GM13976 (cell line): ENCODE results near the gene CIRBP.
"Not testable (repeated sequence)": the region's sequence is repeated elsewhere in the genome, so short reads cannot be mapped to it uniquely, and the experiment has no call there.

Source experiments
- DNase-seq: peaks from one replicate; pipeline ENCODE4 v3.0.0; 2012; ENCODE audit warnings: low spot score
- in situ Hi-C: fragments of 300-500 bp; cut with MboI; formaldehyde crosslinking; loops from one replicate; pipeline ENCODE4 v1.12.0; 2022; ENCODE audit warnings: low sequenced_read_pairs, mixed read lengths, inconsistent platforms; ENCODE audit not compliant: unreplicated experiment
- TF ChIP-seq, protein P1 (sequence below): IDR thresholded peaks from 2 replicates; pipeline ENCODE4 v1.5.1; 2012; ENCODE audit warnings: borderline replicate concordance, mild to moderate bottlenecking; ENCODE audit not compliant: insufficient read depth; ENCODE audit errors: extremely low read depth, missing control alignments, control extremely low read depth

Gene CIRBP

DNA sequence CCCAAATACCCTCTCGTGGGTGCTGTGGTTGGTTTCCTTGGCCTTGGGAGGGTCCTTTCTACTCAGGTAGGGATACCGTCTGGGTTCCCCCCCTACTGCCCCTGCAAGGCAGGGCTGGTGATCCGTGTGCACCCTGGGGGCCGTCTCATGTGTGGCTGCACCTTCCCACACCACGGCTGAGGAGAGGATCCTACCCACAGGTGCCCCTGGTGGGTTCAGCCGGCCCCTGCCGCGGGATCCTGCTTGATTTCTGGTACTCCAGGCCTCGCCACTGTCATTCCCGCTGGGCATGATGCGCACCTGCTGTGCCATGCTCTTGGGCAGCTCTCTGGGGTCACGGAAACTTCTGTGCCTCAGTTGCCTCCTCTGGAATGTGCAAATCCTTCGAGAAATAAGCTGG, 47.3 kb downstream of the CIRBP start:
- in situ Hi-C loops: no loop called here
- no peak for DNase-seq
- TF ChIP-seq, protein P1, sequence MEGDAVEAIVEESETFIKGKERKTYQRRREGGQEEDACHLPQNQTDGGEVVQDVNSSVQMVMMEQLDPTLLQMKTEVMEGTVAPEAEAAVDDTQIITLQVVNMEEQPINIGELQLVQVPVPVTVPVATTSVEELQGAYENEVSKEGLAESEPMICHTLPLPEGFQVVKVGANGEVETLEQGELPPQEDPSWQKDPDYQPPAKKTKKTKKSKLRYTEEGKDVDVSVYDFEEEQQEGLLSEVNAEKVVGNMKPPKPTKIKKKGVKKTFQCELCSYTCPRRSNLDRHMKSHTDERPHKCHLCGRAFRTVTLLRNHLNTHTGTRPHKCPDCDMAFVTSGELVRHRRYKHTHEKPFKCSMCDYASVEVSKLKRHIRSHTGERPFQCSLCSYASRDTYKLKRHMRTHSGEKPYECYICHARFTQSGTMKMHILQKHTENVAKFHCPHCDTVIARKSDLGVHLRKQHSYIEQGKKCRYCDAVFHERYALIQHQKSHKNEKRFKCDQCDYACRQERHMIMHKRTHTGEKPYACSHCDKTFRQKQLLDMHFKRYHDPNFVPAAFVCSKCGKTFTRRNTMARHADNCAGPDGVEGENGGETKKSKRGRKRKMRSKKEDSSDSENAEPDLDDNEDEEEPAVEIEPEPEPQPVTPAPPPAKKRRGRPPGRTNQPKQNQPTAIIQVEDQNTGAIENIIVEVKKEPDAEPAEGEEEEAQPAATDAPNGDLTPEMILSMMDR: no peak

GRCh38 chr19:1317274-1318003, 48.3 kb downstream of the CIRBP start:
- TF ChIP-seq, protein P1: no peak
- in situ Hi-C loops: no loop called here
- DNase-seq: no peak

DNA sequence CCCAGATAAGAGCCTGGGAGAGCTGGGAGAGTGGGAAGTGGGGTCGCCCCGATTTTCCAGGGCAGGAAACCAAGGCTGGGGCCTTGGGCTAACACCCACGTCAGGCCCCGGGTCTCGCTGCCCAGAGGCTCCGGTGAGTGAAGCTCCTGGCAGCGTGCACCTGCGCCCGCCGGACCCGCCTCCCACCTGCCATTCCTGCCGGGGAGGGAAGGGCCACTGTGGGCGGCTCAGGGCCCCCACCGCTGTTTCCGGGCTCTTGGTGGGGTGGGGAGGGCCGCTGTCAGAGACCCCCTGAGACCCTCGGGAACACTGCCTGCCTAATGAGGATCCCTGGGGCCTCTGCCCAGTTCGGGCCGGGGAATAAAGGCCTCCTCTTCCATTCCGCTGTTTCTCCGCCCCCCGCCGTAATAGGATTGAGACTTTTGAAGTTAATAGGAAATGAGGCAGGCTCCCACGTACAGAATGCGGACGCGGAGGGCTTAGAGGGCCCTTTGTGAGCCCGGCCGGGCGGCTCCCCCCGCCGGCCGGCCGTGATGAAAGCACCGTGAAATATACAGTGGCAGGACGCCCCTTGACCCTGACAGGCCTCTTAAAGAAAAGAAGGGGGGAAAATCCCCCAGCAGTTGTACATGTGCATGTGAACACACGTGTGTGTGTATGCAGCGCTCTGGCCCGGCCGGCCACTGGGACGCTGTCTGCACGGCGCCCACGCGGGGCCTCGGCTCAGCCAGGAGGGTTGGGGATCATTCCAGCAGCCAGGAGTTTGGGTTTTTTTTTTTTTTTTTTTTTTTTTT, 49.7 kb downstream of the CIRBP start:
- TF ChIP-seq, protein P1: no peak
- in situ Hi-C loops: no loop called here
- no peak for DNase-seq

GRCh38 chr19:1320282-1320650, 51.1 kb downstream of the CIRBP start:
- in situ Hi-C loops, DNase-seq: not testable (repeated sequence)

DNA sequence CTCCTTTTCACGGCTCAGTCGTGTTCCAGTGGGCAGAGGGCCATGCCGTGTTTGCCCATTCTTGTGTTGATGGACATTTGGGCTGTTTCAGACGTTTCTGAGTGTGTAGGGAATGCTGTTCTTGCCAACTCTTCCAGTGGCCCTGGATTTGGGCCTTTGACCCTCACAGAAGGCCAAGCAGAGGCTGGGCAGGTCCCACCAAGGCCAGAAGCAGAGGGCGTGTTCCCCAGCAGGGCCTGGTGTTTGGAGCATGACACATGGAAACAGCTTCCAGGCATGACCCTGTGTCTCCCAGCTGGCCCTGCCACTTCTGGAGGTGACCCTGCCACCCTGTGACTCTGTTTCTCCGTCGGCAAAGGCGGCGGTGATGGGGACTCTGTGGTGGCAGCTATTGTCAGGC, 52.4 kb downstream of the CIRBP start:
- in situ Hi-C loops: no loop called here
- TF ChIP-seq, protein P1: no peak
- DNase-seq: no peak

DNA sequence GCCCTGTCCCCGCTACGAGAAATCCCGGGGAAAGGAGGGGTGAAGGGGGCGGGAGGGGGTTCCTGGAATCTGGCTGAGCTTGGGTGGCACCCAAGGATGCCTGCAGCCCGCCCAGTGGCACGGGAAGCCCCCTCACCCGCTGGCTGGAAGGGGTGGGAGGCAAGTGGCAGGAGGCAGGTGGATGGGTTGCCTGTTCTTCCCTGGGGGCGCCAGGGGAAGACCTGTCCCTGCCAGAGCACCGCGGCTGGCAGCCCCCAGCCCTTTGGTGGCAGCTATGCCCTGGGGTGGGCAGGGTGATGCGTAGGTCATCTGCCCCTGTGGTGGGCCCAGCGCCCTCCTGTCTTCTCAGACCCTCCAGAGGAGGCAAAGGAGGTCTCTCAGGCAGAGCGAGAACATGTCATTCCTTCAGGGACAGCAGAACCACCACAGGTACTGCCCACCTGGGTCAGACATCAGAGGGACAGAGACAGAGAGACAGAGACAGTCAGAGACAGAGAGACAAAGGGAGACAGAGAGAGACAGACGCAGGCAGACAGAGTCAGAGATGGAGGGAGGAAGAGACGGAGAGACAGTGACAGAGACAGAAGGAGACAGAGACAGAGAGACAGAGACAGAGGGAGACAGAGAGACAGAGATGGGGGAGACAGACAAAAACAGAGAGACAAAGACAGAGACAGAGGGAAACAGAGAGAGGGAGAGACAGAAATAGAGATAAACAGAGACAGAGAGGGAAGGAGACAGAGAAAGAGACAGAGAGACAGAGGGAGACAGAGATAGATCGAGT, 53.3 kb downstream of the CIRBP start:
- TF ChIP-seq, protein P1: no peak
- in situ Hi-C loops: no loop called here
- no peak for DNase-seq
